Fibroblast of pulmonary artery (primary cell): Measurements from ENCODE around the gene ALDH3B2.

Source experiments
- DNase-seq: peaks from one replicate; pipeline ENCODE4 v3.0.0-alpha.2; 2010; ENCODE audit warnings: low read depth
- H3K4me3 ChIP-seq: replicated peaks from 2 replicates; pipeline ENCODE4 v1.5.1; 2011; ENCODE audit warnings: low read depth, mild to moderate bottlenecking, control low read depth, low read length, moderate library complexity
- TF ChIP-seq, protein P1 (sequence below): IDR thresholded peaks from 2 replicates; pipeline ENCODE4 v1.5.1; 2011; ENCODE audit warnings: mild to moderate bottlenecking, control low read depth, low read length, inconsistent platforms; ENCODE audit errors: missing control alignments

Gene ALDH3B2

DNA sequence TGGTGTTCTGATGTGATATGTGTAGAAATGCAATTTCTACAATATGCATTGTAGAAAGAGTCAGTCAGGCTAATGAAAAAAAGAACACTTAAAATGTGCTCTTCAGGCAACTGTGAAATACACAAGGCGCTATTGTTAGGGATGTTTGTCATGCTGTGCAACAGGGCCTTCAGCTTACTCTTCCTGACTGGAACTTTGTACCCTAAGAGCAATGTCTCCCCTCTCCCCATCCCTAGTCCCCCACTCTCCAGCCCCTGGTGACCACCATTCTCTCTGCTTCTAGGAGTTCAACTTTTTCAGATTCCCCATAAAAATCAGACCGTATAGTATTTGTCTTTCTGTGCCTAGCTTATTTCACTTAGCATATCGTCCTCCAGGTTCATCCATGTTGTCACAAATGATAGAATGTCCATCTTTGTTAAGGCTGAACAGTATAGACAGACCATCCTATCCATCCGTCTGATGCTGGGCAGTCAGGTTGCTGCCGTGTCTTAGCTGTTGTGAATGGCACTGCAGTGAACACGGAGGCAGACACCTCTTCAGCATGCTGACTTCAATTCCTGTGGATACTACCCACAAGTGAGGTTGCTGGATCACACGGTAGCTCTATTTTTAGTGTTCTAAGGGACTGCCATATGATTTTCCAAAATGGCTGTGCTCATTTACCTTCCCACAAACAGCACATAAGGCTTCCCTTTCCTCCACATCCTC is 57.0 kb downstream of the ALDH3B2 start:
- TF ChIP-seq, protein P1, sequence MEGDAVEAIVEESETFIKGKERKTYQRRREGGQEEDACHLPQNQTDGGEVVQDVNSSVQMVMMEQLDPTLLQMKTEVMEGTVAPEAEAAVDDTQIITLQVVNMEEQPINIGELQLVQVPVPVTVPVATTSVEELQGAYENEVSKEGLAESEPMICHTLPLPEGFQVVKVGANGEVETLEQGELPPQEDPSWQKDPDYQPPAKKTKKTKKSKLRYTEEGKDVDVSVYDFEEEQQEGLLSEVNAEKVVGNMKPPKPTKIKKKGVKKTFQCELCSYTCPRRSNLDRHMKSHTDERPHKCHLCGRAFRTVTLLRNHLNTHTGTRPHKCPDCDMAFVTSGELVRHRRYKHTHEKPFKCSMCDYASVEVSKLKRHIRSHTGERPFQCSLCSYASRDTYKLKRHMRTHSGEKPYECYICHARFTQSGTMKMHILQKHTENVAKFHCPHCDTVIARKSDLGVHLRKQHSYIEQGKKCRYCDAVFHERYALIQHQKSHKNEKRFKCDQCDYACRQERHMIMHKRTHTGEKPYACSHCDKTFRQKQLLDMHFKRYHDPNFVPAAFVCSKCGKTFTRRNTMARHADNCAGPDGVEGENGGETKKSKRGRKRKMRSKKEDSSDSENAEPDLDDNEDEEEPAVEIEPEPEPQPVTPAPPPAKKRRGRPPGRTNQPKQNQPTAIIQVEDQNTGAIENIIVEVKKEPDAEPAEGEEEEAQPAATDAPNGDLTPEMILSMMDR = no peak
- no peak overlapping the region for H3K4me3 ChIP-seq
- no peak for DNase-seq

DNA sequence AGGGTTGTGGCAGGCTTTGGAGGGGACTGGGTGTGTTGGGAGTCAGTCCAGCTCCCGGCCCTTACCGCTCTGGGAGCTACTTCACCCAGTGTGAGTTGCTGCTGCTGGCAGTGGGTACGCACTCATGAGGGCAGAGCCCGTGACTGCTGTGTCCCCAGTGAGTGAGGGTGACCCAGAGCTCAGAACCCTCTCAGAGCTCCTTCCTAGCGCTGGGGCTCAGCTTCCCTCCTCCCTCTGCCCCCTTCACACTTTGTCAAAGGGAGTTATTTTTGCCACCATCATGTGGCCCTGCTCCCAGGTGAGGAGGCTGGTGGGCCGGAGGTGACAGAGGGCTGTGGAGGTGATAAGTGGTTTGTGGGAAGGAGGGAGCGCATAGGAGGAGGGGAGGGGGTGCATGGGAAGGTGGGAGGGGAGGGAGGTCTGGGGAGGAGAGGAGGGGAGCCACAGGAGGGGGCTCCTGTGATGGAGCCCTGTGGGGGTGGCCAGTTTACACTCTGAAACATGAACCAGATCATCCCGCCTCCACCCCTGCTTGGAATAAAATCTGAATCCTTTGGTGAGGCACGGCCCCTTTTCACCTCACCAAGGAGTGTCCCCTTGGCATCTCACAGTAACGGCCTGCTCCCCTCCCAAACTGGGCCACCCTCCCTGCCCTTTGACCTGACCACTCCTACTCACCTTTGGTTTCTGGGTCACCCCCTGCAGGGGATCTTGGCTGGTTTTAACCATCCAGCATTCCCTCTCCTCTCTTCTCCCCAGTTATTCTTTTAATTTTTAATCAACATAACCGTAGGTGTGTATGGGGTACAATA is 57.8 kb downstream of the ALDH3B2 start:
- TF ChIP-seq, protein P1 = no peak
- H3K4me3 ChIP-seq = no peak overlapping the region

DNA sequence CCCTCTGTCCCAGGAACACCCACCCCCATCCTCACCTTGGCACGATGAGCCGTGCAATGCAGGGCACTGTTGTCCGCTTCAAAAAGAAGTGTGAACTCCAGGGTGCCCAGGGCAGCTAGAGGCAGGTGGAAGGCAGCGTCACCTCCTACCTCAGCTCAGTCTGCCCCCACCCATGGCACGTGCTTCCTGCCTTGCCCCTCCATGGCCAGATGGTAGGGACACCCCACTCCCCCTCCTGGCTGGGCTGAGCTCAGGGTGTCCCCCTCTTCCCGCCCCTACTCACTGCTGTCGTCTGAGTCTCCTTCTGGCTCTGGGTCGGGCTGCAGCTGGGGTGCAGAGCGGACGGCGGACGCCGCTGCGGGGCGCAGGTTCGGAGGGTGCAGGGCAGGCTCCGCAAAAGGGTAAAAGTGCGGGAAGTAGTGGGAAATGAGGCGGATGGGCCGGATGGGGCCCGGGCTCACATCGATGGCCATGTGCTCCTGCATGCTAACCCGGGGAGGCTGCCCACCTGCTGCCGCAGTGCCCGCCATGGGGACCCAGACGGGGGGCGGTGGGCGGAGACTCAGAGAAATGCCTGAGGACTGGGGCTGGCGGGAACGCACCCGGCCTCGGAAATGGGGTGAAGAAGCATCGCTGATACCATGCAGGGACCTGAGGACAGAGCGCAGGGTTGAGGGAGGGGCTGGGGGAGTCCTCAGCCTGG is 58.5 kb downstream of the ALDH3B2 start:
- no peak overlapping the region for H3K4me3 ChIP-seq
- TF ChIP-seq, protein P1 = no peak

More for the DNA sequence above, 57.8 kb downstream of the ALDH3B2 start:
- DNase-seq = no peak

DNA sequence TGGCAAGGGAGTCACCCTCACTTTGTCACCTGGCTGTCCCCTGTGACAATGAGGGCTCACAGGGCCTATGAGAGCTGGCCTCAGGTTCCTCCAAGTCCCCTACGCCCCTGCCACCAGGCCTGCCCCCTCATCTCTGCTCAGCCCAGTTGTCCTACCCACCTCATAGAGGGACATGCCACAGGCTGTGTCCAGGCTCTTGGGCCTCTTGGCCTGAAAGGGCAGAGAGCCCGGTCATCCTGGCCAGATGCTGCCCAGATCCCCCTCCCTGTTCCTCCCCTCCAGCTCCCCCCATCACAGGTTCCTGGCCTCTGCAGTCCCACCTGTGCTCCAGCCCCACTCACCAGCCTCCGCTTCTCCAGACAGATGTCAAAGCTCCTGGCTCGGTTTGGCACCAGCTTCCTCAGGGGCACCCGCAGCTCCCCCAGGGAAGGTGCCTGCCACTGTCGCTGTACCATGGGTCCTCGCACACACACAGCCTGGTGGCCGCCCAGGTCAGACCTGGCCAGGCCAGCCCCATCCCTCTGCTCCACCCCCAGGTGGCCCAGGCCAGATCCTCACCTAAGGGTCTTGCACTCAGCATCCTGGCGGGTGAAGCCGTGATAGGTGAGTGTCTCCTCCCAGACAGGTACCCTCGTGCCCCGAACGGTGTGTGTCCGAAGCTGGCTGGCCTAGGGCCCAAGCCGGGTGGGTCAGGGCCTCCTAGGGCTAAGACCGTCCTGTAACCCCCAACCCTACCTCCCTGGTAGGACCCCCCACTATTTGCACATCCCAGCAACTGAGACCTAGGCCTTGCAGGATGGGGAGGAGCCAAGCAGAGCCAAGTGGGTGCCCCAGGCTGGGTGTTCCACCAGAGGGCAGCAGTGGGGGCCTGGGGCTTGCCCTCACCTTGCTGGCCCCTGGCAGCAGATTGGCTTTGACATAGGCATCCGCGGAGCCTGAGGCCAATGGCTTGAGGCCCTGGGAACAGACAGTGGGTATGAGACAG is 59.4 kb downstream of the ALDH3B2 start:
- TF ChIP-seq, protein P1 = peak; percentile 49
- peak; percentile 24 for DNase-seq
- no peak overlapping the region for H3K4me3 ChIP-seq

More for the DNA sequence above, 58.5 kb downstream of the ALDH3B2 start:
- no peak for DNase-seq

DNA sequence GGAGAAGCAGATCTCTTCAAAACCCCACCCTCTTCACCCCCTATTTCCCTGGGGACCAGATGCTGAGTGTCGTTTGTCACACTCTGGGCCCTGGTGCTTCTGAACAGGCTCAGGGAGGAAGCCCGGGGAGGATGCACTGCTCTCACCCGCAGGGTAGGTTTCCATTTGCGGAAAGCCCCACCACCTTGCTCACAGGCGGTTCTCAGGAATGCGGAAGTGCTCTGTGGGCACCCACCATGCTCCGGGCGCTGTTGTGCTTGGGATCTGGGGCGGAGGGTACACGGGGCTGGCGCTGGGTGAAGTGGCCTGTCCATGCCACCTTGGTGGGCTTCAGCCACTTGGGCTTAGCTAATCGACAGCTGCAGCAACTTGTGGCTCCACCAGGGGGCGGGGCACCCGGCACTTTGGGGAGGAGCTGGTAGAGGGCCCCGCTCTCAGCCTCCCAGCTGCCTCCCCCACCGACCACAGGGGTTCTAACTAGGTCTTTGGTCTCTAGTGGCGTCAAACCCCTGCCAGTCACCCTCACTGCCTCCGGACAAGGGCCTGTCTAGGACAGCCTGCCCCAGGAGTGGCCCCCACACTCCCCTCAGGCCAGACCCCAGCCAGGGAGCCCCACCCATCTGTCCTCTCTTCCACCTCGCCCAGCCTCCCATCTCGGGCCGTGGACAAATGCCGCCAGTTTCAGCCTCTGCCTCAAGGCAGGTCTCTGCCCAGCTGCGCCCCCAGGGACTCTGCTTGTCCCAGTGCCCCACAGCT is 60.3 kb downstream of the ALDH3B2 start:
- TF ChIP-seq, protein P1 = peak; percentile 64
- DNase-seq = peak; percentile 42
- H3K4me3 ChIP-seq = no peak overlapping the region
